IPS DF 19.7 (cell line): Measurements from ENCODE around the gene ZBBX.

Source experiments
- DNase-seq: peaks from one replicate; pipeline ENCODE4 v3.0.0-alpha.2; 2013; ENCODE audit warnings: low read depth, low spot score

Gene ZBBX

GRCh38 chr3:167305340-167305890 lies 74.7 kb downstream of the ZBBX start:
- DNase-seq: no peak

GRCh38 chr3:167304077-167304476 lies 76.0 kb downstream of the ZBBX start:
- no peak for DNase-seq

GRCh38 chr3:167302678-167303077 lies 77.4 kb downstream of the ZBBX start:
- no peak for DNase-seq

GRCh38 chr3:167300207-167300606 lies 79.9 kb downstream of the ZBBX start:
- no peak for DNase-seq

GRCh38 chr3:167289435-167289834 lies 90.7 kb downstream of the ZBBX start:
- DNase-seq: no peak

- no peak for DNase-seq
Observed at GRCh38 chr3:167288737-167289136, 91.4 kb downstream of the ZBBX start.

GRCh38 chr3:167287308-167287707 lies 92.8 kb downstream of the ZBBX start:
- no peak for DNase-seq

DNA sequence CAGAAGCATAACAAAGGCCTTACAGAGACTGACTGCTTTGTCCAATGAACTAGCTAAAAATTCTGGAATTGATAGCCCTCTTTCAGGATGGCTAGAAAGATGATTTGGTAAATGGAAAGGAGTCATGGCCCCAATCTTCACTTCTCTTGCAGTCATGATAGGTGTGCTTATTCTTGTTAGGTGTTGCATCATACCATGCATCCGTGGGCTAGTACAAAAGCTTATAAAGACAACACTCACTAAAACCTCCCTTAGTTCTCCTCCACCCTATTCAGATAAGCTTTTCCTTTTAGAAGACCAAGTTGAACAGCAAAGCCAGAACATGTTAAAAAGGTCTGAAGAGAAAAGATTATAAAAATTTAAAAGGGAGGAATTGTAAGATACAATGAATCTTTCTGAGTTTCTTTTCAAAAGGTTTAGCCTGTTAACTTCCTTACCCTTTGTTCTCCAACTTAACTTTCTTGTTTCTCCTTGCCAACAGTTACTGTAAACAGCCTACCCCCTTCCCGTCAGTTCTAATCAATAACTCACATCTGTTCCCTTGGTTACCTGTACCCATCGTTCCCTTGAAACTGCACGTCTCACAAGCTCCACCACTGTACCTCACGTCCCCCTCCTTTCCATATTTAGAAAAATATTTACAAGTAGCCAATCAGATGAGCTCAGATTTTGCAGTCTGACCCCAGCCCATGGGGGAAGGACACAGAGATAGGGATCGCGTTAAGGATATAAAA lies 105.8 kb downstream of the ZBBX start:
- DNase-seq: no peak

DNA sequence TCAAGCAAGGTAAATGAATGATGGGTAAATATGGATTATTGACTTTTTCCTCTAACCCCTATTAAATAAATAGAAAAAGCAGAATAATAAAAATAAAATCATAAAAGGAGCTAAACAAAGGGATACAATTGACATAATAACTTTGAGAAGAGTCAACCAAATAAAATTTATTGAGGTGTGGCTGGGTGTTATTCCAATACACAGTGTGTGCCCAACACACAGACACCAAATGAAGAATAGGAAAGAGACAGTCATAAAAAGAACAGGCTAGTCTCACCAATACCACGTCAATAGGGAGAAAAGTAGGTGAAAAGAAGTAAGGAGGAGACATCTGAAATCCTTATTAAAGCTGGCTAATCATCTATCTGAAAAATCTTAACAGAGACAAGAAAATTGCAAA lies 127.1 kb downstream of the ZBBX start:
- no peak for DNase-seq

GRCh38 chr3:167251678-167252077 lies 128.4 kb downstream of the ZBBX start:
- no peak for DNase-seq

GRCh38 chr3:167246252-167246651 lies 133.8 kb downstream of the ZBBX start:
- no peak for DNase-seq

DNA sequence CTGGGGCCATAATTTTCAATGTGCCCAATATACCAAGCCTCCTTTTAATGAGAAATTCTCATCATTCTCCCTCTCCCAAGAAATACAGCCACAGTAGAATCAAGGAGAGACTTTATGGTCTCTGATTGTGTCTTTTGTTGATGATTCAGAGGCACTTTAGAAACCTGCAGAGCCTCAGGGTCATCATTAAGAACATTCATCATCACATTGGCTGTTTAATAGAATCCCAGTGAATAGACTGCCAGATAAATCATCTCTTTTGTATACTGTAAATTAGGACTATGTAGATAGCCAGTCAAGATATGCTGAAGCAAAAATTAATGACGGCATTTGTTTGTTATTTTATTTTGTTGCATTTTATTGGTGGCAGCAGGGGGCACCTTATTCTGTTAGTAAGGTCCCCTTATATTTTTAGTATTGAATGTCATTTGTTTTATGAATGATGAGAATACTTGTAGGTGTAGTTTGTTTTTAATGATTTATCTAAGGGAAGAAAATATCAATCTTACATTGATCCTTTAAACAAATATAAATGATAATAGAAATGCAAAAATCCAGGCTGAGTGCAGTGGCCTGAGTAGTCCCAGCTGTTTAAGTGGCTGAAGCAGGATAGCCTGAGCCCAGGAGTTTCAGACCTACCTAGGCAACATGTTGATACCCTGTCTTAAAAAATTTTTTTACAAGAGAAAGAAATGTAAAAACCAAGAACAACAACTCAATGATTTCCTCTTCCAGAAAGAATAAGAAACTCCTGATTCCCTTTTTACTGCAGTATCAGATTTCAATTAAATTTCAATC lies 138.8 kb downstream of the ZBBX start:
- no peak for DNase-seq

DNA sequence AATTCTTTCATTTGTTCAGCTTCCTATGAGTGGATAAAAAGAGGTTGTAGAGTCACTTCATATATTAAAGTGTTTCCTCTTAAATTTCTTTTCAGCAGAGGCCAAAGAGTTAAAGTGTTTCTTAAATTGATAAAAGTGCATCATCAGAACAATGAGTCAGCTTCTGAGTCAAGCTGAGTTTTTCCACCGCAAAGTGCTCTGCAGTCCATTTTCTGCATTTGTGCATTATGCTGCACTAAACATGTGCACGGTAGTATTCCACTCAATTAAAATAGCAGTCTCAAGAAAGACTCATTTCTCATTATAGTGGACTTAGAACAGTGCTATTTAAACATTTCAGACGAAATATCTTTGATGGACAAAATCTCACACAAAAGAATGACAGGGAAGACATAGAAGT lies 152.0 kb downstream of the ZBBX start:
- no peak for DNase-seq

DNA sequence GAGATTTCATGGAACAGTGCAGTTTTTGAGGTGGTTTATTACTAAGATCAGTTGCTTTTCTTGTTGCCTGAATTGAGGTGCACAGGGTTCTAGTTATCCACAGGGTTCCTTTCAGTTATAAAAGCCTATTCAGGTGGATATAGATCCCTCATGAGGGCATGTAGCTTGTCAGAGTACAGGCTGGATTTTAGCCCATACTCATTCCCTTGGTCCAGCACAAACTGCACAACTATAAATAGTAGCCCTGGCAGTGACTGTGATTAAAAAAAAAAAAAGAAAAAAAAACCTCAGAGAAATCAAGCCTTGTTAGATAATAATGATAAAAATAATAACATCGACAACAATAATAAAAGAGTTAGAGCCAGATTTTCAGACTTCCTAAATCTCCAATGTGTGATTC lies 154.3 kb downstream of the ZBBX start:
- DNase-seq: no peak

DNA sequence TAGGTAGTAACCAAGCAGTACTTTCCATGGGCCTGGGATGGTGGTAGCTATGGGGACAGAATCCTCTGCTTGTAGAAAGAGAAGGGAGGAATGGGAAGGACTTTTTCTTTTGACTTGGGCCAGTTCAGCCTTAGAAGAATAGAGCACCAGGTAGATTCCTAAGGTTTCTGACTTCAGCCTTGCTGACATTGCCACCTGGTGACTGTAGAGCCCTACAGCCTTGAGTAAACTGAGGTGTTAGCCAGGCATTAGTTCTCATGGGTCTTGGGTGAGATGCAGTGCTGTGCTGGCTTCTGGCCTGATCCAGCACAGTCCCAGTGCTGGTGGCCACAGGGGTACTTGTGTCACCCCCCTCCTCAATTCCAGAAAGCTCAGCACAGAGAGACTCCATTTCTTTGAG lies 171.1 kb downstream of the ZBBX start:
- no peak for DNase-seq

DNA sequence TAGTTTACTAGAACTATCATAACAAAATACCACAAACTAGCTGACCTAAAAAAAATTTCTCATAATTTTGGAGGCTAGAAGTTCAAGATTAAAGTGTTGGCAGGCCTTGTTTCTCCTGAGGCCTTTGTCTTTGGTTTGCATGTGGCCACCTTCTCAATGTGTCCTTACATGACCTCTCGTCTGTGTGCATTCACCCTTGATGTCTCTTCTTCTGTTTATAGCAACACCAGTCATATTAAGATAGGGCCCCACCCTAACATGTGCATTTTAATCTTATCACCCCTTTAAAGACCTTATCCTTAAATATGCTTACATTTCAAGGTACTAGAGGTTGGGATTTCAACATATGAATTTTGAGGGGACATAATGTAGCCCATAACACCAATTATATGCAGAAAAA lies 177.0 kb downstream of the ZBBX start:
- no peak for DNase-seq

- no peak for DNase-seq
Observed at GRCh38 chr3:167198949-167199600, 181.0 kb downstream of the ZBBX start.
